C4-2B (cell line): ENCODE measurements around the gene NR4A1.

Source experiments
- ZFX ChIP-seq: fragments of 450-650 bp; IDR thresholded peaks from 2 replicates; pipeline ENCODE4 v1.6.1; 2017
- TF ChIP-seq, protein P1 (sequence below): fragments of 450-650 bp; conservative IDR thresholded peaks from 2 replicates; pipeline ENCODE4 v1.5.1; 2017; ENCODE audit warnings: mild to moderate bottlenecking

DNA sequence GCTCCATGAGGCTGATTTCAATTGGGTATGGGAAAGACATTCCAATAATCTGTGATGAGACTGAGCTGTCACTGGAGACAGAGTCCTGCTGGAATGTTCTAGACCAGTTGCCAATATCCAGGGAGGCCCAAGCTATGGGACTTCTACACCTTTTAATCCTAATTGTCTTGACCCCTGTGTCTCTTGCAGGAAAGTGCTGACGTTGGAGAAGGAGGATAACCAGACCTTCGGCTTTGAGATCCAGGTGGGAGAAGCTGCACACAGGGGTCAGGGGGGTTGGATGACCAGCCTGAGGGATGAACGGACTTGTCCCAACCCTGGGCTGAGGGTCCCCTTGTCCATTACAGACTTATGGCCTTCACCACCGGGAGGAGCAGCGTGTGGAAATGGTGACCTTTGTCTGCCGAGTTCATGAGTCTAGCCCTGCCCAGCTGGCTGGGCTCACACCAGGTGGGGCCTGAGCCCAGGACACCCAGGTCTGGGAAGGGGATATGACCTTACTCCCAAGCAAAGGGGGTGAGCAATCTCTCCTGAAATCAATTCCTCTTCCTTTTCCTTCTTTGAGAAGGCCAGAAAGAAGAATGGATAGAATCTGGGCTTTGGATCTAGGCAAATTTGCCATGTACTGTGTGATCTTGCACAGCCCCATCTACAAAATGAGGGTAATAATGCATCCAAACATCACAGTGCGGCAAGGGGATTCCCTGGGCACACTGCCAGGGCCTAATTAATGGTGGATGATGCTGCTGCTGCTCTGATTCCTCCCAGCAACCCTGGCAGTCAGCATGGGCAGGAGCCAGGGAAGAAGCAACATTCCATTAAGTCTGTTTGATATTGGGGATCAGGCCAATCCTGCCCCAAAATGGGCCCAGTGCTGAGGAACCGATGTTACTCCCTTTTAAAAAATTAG lies 40.3 kb upstream of the NR4A1 start:
- TF ChIP-seq, protein P1, sequence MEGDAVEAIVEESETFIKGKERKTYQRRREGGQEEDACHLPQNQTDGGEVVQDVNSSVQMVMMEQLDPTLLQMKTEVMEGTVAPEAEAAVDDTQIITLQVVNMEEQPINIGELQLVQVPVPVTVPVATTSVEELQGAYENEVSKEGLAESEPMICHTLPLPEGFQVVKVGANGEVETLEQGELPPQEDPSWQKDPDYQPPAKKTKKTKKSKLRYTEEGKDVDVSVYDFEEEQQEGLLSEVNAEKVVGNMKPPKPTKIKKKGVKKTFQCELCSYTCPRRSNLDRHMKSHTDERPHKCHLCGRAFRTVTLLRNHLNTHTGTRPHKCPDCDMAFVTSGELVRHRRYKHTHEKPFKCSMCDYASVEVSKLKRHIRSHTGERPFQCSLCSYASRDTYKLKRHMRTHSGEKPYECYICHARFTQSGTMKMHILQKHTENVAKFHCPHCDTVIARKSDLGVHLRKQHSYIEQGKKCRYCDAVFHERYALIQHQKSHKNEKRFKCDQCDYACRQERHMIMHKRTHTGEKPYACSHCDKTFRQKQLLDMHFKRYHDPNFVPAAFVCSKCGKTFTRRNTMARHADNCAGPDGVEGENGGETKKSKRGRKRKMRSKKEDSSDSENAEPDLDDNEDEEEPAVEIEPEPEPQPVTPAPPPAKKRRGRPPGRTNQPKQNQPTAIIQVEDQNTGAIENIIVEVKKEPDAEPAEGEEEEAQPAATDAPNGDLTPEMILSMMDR: no peak
- TF ChIP-seq ZFX: no peak
